Measurements from ENCODE around the gene SCYGR6. TPM values are rescaled to one million over a fixed set of nuclear protein-coding genes. Genes with fewer than 3 reads are reported as not detected.

Gene SCYGR6
- total RNA-seq, 1 donor from 2014 or later: not detected

DNA sequence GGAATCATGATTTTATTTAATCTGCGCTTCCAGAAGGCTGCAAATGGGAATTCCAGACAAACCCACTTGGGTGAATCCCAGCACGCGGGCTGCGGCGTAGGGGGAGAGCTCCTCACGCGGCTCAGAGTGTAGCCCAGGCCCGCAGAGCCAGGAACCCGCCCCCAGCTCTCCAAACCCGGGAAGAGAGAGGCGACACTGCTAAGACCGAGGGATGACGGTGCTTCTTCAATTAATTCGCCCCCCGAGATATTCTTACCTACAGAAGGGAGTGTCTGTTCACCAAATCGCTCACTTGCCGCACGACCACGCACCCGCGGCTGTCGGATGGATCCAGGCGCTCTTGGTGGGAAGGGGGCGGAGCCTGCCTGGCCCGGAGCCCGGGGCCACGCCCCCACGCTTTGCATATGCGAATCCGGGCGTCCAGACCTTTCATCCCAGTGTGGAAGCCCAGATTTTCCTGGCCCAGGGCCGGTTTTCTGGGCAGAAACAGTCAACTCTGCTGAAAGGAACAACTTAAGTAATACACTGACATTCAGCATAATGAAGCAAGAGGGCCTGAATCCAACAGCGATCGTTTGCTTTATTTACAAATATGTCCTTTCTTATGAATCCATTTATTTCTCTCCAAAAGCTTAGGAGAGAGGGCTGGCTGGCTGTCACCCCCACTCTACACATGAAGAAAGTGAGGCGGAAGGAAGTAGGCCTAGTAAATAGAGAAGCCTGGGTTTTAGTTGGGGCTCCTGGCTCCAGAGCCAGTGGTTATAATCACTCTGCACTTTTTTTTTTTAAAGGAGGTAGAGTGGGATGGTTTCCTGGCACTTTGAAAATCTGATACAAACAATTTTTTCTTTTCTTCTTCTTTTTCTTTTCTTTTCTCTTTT lies 6.6 kb downstream of the SCYGR6 start, which contains the start of gene SLC19A3:
Gene SLC19A3, minus strand, starts transcription at position 342 of the 881 bp plus-strand sequence. CDS start 15,710 bp downstream, outside the sequence.
- Mint-ChIP-seq H3K4me1 (ENCODE audit: low read depth, unreplicated experiment) (peaks cover 9% of the 10 kb centered on the region), H3K4me3 (ENCODE audit: unreplicated experiment) (peak within 1 kb of the TSS; percentile 87), H3K27ac (ENCODE audit: unreplicated experiment) (no peak within 1 kb of the TSS), H3K36me3 (ENCODE audit: unreplicated experiment) (no peaks in the 10 kb centered on the region), H3K9me3 (ENCODE audit: unreplicated experiment) (peaks cover 5% of the 10 kb centered on the region), H3K27me3 (ENCODE audit: unreplicated experiment) (peaks cover 2% of the 10 kb centered on the region)
- DNase-seq: peak; percentile 84
- TF ChIP-seq, protein P1, sequence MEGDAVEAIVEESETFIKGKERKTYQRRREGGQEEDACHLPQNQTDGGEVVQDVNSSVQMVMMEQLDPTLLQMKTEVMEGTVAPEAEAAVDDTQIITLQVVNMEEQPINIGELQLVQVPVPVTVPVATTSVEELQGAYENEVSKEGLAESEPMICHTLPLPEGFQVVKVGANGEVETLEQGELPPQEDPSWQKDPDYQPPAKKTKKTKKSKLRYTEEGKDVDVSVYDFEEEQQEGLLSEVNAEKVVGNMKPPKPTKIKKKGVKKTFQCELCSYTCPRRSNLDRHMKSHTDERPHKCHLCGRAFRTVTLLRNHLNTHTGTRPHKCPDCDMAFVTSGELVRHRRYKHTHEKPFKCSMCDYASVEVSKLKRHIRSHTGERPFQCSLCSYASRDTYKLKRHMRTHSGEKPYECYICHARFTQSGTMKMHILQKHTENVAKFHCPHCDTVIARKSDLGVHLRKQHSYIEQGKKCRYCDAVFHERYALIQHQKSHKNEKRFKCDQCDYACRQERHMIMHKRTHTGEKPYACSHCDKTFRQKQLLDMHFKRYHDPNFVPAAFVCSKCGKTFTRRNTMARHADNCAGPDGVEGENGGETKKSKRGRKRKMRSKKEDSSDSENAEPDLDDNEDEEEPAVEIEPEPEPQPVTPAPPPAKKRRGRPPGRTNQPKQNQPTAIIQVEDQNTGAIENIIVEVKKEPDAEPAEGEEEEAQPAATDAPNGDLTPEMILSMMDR (IDR thresholded peaks at IDR 0.05; ENCODE audit: partially characterized antibody, unreplicated experiment): no peak

DNA sequence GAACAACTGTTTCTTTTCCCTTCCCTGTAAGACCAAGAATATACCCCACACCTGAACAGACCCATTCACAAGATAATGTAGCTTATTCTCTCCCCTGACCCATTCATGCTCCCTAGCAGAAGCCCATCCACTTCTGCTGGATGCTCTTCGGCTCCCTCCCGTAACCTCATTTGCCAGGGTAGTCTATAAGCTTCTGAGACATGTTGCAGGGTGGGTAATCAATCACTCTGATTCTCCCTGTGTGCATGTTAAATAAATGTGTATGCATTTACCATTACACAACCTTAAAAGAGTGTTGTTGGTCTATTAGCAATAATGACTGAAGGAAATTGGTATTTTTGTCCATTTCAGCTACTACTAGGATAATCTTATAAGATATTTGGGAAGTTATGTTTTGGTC lies 8.1 kb downstream of the SCYGR6 start:
- H3K9me3 Mint-ChIP-seq (ENCODE audit: unreplicated experiment): peaks cover 4% of the 10 kb centered on the region
- H3K36me3 Mint-ChIP-seq (ENCODE audit: unreplicated experiment): no peaks in the 10 kb centered on the region
- TF ChIP-seq, protein P1 (IDR thresholded peaks at IDR 0.05; ENCODE audit: partially characterized antibody, unreplicated experiment): no peak
- DNase-seq: no peak
- H3K4me3 Mint-ChIP-seq (ENCODE audit: unreplicated experiment): no peak overlapping the region
- H3K27me3 Mint-ChIP-seq (ENCODE audit: unreplicated experiment): peaks cover 3% of the 10 kb centered on the region
- H3K4me1 Mint-ChIP-seq (ENCODE audit: low read depth, unreplicated experiment): no peaks in the 10 kb centered on the region
- H3K27ac Mint-ChIP-seq (ENCODE audit: unreplicated experiment): no peak overlapping the region

DNA sequence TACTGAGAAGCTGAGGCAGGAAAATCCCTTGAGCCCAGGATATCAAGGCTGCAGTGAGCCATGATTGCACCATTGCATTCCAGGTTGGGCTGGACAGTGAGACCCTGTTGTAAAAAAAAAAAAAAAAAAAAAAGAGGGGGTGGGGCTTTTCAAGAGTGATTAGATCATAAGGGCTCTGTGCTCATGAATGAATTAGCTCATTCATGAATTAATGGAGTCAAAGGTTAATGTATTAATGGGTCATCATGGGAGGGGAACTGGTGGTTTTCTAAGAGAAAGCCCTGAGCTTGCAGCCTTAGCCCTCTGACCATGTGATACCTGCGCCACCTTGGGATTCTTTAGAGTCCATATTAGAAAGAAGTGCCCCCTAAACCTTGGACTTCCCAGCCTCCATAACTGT lies 11.3 kb downstream of the SCYGR6 start:
- H3K27me3 Mint-ChIP-seq (ENCODE audit: unreplicated experiment): peaks cover 3% of the 10 kb centered on the region
- TF ChIP-seq, protein P1 (IDR thresholded peaks at IDR 0.05; ENCODE audit: partially characterized antibody, unreplicated experiment): no peak
- H3K27ac Mint-ChIP-seq (ENCODE audit: unreplicated experiment): no peak overlapping the region
- peaks cover 3% of the 10 kb centered on the region for H3K9me3 Mint-ChIP-seq (ENCODE audit: unreplicated experiment)
- no peaks in the 10 kb centered on the region for H3K36me3 Mint-ChIP-seq (ENCODE audit: unreplicated experiment)
- DNase-seq: no peak
- no peaks in the 10 kb centered on the region for H3K4me1 Mint-ChIP-seq (ENCODE audit: low read depth, unreplicated experiment)
- H3K4me3 Mint-ChIP-seq (ENCODE audit: unreplicated experiment): no peak overlapping the region

DNA sequence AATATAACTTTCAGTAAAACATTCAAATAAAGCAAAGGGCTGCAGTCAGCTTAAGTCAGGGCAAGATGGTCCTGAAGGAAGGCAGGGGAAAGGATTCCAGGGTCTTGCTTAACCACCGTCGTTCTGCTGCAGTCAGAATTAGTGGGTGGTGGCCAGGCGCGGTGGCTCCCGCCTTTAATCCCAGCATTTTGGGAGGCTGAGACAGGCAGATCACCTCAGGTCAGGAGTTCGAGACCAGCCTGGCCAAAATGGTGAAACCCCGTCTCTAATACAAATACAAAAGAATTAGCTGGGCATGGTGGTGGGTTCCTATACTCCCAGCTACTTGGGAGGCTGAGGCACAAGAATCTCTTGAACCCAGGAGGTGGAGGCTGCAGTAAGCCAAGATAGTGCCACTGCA lies 13.6 kb downstream of the SCYGR6 start:
- Mint-ChIP-seq H3K9me3 (ENCODE audit: unreplicated experiment) (peaks cover 3% of the 10 kb centered on the region), H3K27me3 (ENCODE audit: unreplicated experiment) (peaks cover 3% of the 10 kb centered on the region), H3K4me1 (ENCODE audit: low read depth, unreplicated experiment) (no peaks in the 10 kb centered on the region), H3K4me3 (ENCODE audit: unreplicated experiment) (no peak overlapping the region), H3K27ac (ENCODE audit: unreplicated experiment) (no peak overlapping the region), H3K36me3 (ENCODE audit: unreplicated experiment) (no peaks in the 10 kb centered on the region)
- TF ChIP-seq, protein P1 (IDR thresholded peaks at IDR 0.05; ENCODE audit: partially characterized antibody, unreplicated experiment): no peak
- DNase-seq: no peak

DNA sequence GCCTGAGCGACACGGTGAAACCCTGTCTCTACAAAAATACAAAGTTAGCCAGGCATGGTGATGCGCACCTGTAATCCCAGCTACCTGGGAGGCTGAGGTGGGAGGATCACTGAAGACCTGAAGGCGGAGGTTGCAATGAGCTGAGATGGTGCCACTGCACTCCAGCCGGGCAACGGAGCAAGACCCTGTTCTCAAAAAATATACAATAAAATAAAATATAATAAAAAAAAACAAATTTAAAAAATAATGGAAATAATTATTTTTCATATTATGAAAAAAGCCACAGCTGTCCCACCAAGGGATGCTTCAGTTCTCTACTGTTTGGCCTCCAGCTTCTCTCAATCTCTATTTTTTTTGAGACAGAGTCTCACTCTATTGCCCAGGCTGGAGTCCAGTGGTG lies 17.2 kb downstream of the SCYGR6 start:
- TF ChIP-seq, protein P1 (IDR thresholded peaks at IDR 0.05; ENCODE audit: partially characterized antibody, unreplicated experiment): no peak
- Mint-ChIP-seq H3K4me3 (ENCODE audit: unreplicated experiment) (no peak overlapping the region), H3K4me1 (ENCODE audit: low read depth, unreplicated experiment) (no peaks in the 10 kb centered on the region), H3K27me3 (ENCODE audit: unreplicated experiment) (peaks cover 3% of the 10 kb centered on the region), H3K27ac (ENCODE audit: unreplicated experiment) (no peak overlapping the region), H3K9me3 (ENCODE audit: unreplicated experiment) (peaks cover 1% of the 10 kb centered on the region), H3K36me3 (ENCODE audit: unreplicated experiment) (no peaks in the 10 kb centered on the region)
- DNase-seq: no peak
